ENCODE results near the gene CDC27. TPM values are rescaled to one million over a fixed set of nuclear protein-coding genes. Genes with fewer than 3 reads are reported as not detected.
"Not testable (repeated sequence)": the region's sequence is repeated elsewhere in the genome, so short reads cannot be mapped to it uniquely, and the experiment has no call there.

CDC27 gene
- total RNA-seq, 1 experiment from 2014 or later, result 191 TPM

DNA sequence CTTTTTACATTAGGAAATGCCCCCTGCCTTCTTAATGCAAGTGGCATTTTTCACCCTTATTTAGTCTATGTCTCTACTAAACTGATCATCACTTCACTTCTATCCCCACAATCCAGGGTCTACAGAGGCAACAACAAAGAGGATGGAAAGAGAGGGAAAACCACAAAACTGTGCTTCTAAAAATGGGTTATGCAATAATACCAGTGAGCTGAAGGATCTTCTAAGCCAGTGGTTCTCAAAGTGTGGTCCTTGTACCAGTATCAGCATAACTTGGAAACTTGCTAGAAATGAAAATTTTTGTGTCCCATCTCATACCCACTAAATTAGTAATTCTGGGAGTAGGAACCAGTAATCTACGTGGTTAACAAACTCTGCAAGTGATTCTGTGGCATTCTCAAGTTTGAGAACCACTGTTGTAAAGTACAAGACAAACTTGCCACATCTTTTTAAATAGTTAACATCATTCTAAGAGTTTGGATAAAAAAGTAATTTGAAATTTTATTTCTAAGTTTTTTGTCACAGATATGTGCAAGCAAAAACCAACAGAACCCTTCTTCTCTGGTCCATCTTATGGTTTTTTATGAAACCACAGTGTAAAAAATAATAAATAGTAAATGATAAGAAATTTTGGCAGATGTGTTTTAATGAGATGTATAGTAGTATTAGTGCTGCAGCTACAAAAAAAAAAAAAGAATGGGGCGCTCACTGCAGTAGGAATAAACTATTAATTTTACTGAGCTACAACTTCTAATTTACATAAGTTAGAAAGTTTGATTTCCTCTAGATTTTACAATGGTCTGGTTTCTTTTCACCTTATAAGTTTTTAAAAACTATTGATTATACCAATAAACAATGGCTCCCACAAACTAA, 16.2 kb downstream of the CDC27 start:
- no peak overlapping the region for H3K27ac ChIP-seq (ENCODE audit: low read depth, low read length)
- ATAC-seq, result no peak
- peaks cover 17% of the 10 kb centered on the region; the same call in 1 of the 2 replicates for H4K20me1 ChIP-seq (ENCODE audit: insufficient read depth)
- H3K4me1 ChIP-seq (ENCODE audit: control insufficient read depth in 1 of 2, insufficient read depth in 2 of 2, low read length in 2 of 2), result no peaks in the 10 kb centered on the region
- no peak overlapping the region for H3K4me2 ChIP-seq (ENCODE audit: low read length)
- ChIA-PET CTCF (no interaction called here), RAD21 (ENCODE audit: low non-redundant PET in 1 of 2, low total read pairs in 2 of 2, uncharacterized antibody in 2 of 2, unreplicated experiment in 2 of 2) (no interaction called here), POLR2A (no interaction called here)
- peaks cover 88% of the 10 kb centered on the region for H3K79me2 ChIP-seq (ENCODE audit: insufficient read depth, low read length)
- no peak for DNase-seq (ENCODE audit: low read depth, low spot score)
- no peaks in the 10 kb centered on the region for H3K27me3 ChIP-seq (ENCODE audit: insufficient read depth, low read length)
- no peaks in the 10 kb centered on the region for H3K9me3 ChIP-seq (ENCODE audit: control insufficient read depth in 1 of 2, insufficient read depth in 1 of 2, low read depth in 1 of 2, low read length in 2 of 2)
- H3K36me3 ChIP-seq (ENCODE audit: control insufficient read depth in 1 of 2, insufficient read depth in 2 of 2, low read length in 2 of 2), result peaks cover 4 to 23% of the 10 kb centered on the region in 2 experiments; a peak in 3 of 4 replicates
- BruUV-seq (replicated peaks), result no TSS peak
- no peaks in the 10 kb centered on the region for H3K9me2 ChIP-seq (ENCODE audit: insufficient read depth)
- intact Hi-C loops (cut with micrococcal nuclease), result no loop called here
- H2AFZ ChIP-seq (ENCODE audit: low read depth, low read length, poor library complexity, severe bottlenecking), result no peak overlapping the region
- no peak overlapping the region for H3K4me3 ChIP-seq (replicated peaks in 1 of 2; ENCODE audit: low read depth in 1 of 2, low read length in 2 of 2)
- TF ChIP-seq SP1 (IDR thresholded peaks at IDR 0.05; ENCODE audit: low read depth) (no peak), CEBPB (IDR thresholded peaks at IDR 0.05; ENCODE audit: low read depth) (no peak), POLR2A (IDR thresholded peaks at IDR 0.05; ENCODE audit: borderline replicate concordance, extremely low read depth, insufficient read depth, insufficient read length) (no peak)
- no peak overlapping the region for H3K9ac ChIP-seq (ENCODE audit: low read length)

DNA sequence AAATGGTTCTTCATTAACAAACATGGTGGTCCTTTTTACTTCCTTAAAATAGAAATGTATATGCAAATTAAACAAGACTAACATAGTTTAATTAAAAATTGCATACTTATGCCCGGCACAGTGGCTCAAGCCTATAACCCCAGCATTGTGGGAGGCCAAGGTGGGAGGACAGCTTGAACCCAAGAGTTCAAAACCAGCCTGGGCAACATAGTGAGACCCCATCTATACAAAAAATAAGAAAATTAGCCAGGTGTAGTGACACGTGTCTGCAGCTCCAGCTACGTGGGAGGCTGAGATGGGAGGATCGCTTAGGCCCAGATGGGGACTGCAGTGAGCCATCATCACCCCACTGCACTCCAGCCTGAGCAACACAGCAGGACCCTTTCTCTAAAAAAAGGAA, 18.4 kb downstream of the CDC27 start:
- Histone ChIP-seq H3K36me3 (ENCODE audit: control insufficient read depth in 1 of 2, insufficient read depth in 2 of 2, low read length in 2 of 2) (peaks cover 4 to 30% of the 10 kb centered on the region in 2 experiments; a peak in 3 of 4 replicates), H4K20me1 (ENCODE audit: insufficient read depth) (0 out of 2 replicates have a peak, but pooled peaks cover 10% of the 10 kb centered on the region), H3K27me3 (ENCODE audit: insufficient read depth, low read length) (no peaks in the 10 kb centered on the region), H3K27ac (ENCODE audit: low read depth, low read length) (no peak overlapping the region), H3K4me3 (replicated peaks in 1 of 2; ENCODE audit: low read depth in 1 of 2, low read length in 2 of 2) (no peak overlapping the region), H3K4me2 (ENCODE audit: low read length) (no peak overlapping the region), H2AFZ (ENCODE audit: low read depth, low read length, poor library complexity, severe bottlenecking) (no peak overlapping the region), H3K9ac (ENCODE audit: low read length) (no peak overlapping the region), H3K9me3 (ENCODE audit: control insufficient read depth in 1 of 2, insufficient read depth in 1 of 2, low read depth in 1 of 2, low read length in 2 of 2) (no peaks in the 10 kb centered on the region), H3K9me2 (ENCODE audit: insufficient read depth) (no peaks in the 10 kb centered on the region), H3K79me2 (ENCODE audit: insufficient read depth, low read length) (peaks cover 82% of the 10 kb centered on the region), H3K4me1 (ENCODE audit: control insufficient read depth in 1 of 2, insufficient read depth in 2 of 2, low read length in 2 of 2) (no peaks in the 10 kb centered on the region)
- POLR2A ChIA-PET, result interaction anchor here (1.1 kb wide), 1 partner anchor 18 kb away, joined by 3 read pairs; the partner anchor contains the start of gene CDC27
- no peak for DNase-seq (ENCODE audit: low read depth, low spot score)
- CTCF ChIA-PET, result interaction anchor here (1.8 kb wide), 1 partner anchor 145 kb away, joined by 5 read pairs; no protein-coding TSS in a partner anchor
- intact Hi-C loops (cut with micrococcal nuclease), result no loop called here
- TF ChIP-seq, protein P1, sequence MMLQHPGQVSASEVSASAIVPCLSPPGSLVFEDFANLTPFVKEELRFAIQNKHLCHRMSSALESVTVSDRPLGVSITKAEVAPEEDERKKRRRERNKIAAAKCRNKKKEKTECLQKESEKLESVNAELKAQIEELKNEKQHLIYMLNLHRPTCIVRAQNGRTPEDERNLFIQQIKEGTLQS (IDR thresholded peaks at IDR 0.05), result no peak
- TF ChIP-seq ELF1 (IDR thresholded peaks at IDR 0.05; ENCODE audit: borderline replicate concordance, low read depth) (no peak), ZNF274 (IDR thresholded peaks at IDR 0.05; ENCODE audit: low read depth, low read length) (no peak)
- no peak for ATAC-seq
- RAD21 ChIA-PET (ENCODE audit: low non-redundant PET in 1 of 2, low total read pairs in 2 of 2, uncharacterized antibody in 2 of 2, unreplicated experiment in 2 of 2), result no interaction called here
- BruUV-seq (replicated peaks), result no TSS peak

DNA sequence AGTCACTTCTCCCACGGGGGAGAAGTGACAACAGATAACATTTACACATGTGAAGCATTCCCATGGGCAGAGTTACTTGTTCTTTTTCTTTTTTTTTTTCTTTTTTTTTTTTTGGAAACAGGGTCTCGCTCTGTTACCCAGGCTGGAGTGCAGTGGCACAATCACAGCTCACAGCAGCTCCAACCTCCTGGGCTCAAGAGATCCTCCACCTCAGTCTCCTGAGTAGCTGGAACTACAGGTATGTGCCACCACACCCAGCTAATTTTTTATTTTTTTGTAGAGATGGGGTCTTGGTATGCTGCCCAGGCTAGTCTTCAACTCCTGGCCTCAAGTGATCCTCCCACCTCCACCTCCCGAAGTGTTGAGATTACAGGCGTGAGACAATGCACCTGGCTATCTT, 20.2 kb downstream of the CDC27 start:
- DNase-seq (ENCODE audit: low read depth, low spot score); H3K27me3 ChIP-seq (ENCODE audit: insufficient read depth, low read length); H3K9ac ChIP-seq (ENCODE audit: low read length); H3K4me2 ChIP-seq (ENCODE audit: low read length); BruUV-seq (replicated peaks); H3K9me3 ChIP-seq (ENCODE audit: control insufficient read depth in 1 of 2, insufficient read depth in 1 of 2, low read depth in 1 of 2, low read length in 2 of 2); H3K9me2 ChIP-seq (ENCODE audit: insufficient read depth); H2AFZ ChIP-seq (ENCODE audit: low read depth, low read length, poor library complexity, severe bottlenecking); POLR2A ChIA-PET; H3K27ac ChIP-seq (ENCODE audit: low read depth, low read length); H3K4me1 ChIP-seq (ENCODE audit: control insufficient read depth in 1 of 2, insufficient read depth in 2 of 2, low read length in 2 of 2); H4K20me1 ChIP-seq (ENCODE audit: insufficient read depth); H3K4me3 ChIP-seq (replicated peaks in 1 of 2; ENCODE audit: low read depth in 1 of 2, low read length in 2 of 2); ATAC-seq: not testable (repeated sequence)
- intact Hi-C loops (cut with micrococcal nuclease), result loop anchor here (10.0 kb wide), 1 partner anchor 146 kb away; no protein-coding TSS in a partner anchor
- CTCF ChIA-PET, result interaction anchor here (1.8 kb wide), 1 partner anchor 147 kb away, joined by 5 read pairs; no protein-coding TSS in a partner anchor
- RAD21 ChIA-PET (ENCODE audit: low non-redundant PET in 1 of 2, low total read pairs in 2 of 2, uncharacterized antibody in 2 of 2, unreplicated experiment in 2 of 2), result interaction anchor here (0.6 to 0.7 kb wide), 2 partner anchors 21 to 103 kb away, joined by 3 to 4 read pairs; no protein-coding TSS in a partner anchor
- H3K36me3 ChIP-seq (ENCODE audit: control insufficient read depth in 1 of 2, insufficient read depth in 2 of 2, low read length in 2 of 2), result peaks cover 4 to 33% of the 10 kb centered on the region in 2 experiments; a peak in 3 of 4 replicates
- H3K79me2 ChIP-seq (ENCODE audit: insufficient read depth, low read length), result peaks cover 78% of the 10 kb centered on the region

Measured in HCT116 (cell line).